ENCODE measurements around the gene RORB. TPM values are rescaled to one million over a fixed set of nuclear protein-coding genes. Genes with fewer than 3 reads are reported as not detected.

Gene RORB
- polyA plus RNA-seq, 5 donors = 0.06 to 0.21 (median 0.18) TPM

GRCh38 chr9:74719306-74719705 is 222.2 kb downstream of the RORB start:
- no peak for DNase-seq

DNA sequence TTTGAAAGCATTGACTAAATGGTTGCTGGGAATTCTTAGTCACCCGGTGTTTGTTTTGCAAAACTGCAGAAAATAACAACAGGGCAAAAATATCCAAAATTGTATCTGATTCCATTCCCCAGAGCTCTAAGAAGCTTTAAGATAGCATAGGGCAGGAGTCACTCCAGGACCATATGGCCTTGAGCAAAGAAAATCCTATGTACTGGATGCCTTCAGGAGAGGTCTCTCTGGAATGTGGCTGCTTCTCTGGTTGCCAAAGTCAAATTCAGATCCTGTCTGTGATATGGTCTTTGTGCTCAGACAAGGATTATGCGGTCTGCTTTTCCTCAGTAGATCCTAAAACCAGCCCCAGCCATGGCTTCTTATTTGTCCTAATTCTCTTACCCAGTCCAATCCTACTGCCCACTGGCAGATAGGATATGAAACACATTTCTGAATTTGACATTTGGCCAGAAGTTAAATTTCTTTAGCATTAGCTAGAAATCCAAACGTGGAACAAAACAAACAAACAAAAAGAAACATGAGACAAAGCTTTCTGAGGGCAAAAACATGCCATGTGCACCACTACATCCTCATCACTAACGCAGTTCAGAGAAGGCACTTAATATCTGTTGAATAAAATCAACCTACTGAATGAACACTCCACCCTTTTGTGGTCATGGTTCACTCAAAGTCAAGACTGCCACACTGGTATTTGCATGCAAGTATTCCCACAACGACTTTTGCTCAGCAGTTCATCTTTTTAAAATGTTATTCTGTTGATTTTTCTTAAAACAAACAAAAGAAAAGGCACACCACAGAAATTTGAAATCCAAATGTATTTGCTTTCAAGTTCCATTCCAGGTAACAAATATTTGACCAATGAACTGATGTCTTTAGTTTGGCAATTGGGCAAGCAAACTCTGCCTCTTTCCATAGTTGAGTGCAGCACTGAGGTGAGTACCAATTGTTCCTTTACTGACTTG is 224.8 kb downstream of the RORB start:
- no peak for DNase-seq

DNA sequence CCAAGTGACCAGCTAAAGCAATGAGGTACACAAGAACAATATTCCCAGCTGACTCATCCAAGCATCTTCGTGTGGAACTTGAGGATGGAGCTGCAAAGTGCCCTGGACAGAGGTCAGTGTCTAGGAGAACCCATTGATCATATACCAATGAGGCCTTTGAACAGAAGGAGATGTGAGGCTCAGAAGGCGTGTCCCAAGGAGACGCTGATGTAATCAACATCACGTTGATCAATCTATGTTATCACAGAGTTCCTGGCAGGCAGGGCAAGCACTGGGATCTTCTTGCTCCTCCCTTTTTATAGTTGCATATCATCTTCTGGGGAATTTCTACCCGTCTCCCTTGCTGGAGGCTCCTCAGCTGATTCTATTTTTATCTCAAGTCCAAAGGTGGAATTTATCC is 227.2 kb downstream of the RORB start:
- no peak for DNase-seq

- no peak for DNase-seq
Observed at GRCh38 chr9:74726581-74726980, 229.4 kb downstream of the RORB start.

DNA sequence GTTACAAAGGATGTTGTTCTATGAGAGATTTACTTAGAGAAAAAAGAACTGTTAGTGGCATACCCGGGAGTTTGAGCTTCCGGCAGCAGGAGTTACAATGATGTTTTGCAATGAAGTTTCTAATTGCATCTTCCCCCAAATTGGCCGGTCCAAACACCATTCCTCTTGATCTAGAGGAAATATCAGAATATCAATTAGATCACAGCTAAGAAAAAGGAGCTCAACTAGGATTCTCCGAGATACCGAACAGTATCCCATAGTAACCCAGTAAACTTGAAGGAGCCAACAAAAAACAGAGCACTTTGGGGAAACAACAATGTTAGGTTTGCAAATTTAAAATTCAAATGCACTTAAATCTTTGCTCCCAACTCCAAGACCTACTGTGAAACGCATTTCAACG is 231.0 kb downstream of the RORB start:
- DNase-seq = no peak

DNA sequence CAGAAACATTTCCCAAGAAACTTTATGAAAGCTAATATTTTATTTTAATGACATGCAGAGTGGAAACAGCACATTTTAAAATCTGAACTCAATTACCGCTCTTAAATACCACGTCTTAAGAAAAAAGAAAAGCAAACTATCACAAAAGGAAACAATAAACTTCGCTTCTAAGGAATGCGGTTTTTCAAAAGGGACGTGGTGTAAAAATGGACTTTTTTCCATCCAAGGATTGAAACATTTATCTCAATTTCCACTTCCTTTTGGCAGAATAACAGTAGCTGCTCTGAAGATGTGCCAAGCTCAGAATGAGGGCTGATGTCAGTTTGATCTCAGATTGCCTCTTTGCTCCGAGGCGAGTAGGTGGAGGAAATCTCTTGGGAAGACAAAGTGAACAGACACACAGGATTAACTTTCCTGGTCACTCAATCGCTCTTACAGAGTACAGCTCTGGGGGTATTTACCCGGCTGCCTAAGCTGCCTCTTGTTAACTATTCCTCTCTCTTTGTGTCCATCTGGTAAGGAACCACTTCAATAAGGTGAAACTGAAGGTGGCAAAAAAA is 232.1 kb downstream of the RORB start:
- no peak for DNase-seq

DNA sequence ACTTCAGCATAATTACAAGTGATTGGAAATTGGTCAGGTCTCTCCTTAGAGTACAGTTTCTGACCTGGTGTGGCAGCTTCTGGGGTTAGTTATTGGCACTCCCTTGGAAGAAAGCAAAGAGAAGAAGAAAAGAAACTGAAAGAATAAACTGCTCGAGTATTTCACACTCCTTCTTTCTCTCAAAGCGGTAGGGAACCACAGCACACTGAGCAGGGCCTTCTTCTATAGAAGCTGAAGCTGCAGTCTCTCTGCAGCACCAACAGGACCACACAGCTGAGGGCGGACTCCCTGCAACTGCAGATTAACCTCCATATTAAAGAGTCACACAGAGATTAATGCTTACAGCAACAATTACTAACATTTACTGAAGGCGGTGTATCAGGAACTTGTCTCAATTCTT is 238.6 kb downstream of the RORB start:
- DNase-seq = no peak

- DNase-seq = no peak
Observed at GRCh38 chr9:74736646-74737045, 239.5 kb downstream of the RORB start.

DNA sequence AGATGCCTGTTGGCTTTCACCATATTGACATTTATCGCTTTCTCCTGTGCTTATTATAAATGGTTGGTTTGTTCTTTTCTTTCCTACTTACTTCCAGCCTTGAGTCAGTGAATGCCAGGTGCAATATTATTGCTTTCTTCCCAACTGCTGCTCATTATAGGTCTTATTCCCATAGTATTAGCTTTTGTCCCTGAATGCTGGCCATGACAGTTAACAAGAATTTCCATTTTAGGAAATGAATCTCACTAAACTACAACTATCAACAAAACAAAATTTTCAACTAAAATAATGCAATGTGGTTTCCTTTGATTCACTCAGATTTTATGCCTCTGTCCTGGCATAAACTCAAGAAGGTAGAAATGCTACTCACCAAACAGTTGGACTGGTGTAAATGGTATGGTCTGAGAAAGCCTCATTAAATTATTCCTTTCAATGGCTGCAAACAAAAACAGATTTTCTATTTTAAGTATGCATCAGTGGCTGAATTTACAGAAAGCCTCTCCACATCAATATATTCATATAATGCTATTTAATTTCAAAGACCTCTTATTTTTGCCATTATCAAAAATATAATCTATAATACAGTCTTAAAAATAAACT is 245.2 kb downstream of the RORB start:
- DNase-seq = no peak

Data from right lung (tissue), 5 donors.